MM.1S (cell line): Measurements from ENCODE around the gene PKIG.

ENCODE experiments used
- EZH2 ChIP-seq: fragments of 300-600 bp; sonication (generic); optimal IDR thresholded peaks from 2 replicates; pipeline ENCODE3; 2017; ENCODE audit warnings: low read depth, mild to moderate bottlenecking, antibody characterized with exemption, low read length, mixed read lengths
- TF ChIP-seq, protein P1 (sequence below): fragments of 300-600 bp; sonication (generic); IDR thresholded peaks from 2 replicates; pipeline ENCODE4 v1.5.1; 2016; ENCODE audit warnings: antibody characterized with exemption, low read length, mixed read lengths

DNA sequence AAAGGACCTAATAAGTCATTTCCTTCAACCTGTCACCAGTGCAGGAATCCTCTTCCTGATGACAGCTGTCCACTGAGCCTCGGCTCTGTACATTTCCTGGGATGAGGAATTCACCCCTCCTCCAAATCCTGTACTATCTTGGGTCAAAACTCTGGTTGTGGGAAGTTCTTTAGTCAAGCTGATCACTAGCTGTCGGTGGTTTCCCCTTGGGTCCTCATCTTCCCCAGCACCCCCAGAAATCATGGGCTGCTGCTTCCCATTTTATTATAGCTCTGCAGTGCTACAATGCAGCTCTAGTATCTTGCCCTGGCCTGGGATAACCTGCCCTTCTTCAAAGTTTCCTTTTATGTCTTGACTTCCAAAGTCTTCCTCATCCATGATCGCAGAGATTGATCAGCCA, 83.7 kb downstream of the PKIG start:
- TF ChIP-seq, protein P1, sequence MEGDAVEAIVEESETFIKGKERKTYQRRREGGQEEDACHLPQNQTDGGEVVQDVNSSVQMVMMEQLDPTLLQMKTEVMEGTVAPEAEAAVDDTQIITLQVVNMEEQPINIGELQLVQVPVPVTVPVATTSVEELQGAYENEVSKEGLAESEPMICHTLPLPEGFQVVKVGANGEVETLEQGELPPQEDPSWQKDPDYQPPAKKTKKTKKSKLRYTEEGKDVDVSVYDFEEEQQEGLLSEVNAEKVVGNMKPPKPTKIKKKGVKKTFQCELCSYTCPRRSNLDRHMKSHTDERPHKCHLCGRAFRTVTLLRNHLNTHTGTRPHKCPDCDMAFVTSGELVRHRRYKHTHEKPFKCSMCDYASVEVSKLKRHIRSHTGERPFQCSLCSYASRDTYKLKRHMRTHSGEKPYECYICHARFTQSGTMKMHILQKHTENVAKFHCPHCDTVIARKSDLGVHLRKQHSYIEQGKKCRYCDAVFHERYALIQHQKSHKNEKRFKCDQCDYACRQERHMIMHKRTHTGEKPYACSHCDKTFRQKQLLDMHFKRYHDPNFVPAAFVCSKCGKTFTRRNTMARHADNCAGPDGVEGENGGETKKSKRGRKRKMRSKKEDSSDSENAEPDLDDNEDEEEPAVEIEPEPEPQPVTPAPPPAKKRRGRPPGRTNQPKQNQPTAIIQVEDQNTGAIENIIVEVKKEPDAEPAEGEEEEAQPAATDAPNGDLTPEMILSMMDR = no peak
- no peak for TF ChIP-seq EZH2
